Peyer's patch (tissue), 4 donors: ENCODE data around the gene IL22. TPM values are rescaled to one million over a fixed set of nuclear protein-coding genes. Genes with fewer than 3 reads are reported as not detected.
"Not testable (repeated sequence)": the region's sequence is repeated elsewhere in the genome, so short reads cannot be mapped to it uniquely, and the experiment has no call there.

ENCODE experiments used
- DNase-seq, 3 donors: peaks; one replicate each; pipeline ENCODE4 v3.0.0-alpha.2; 2017 to 2019
- H3K27ac ChIP-seq, 4 donors: fragments of 200-600 bp; sonication (generic); one replicate each; pipeline ENCODE4 v1.5.1; 2016 to 2019
- H3K27me3 ChIP-seq, 2 donors: fragments of 200-600 bp; sonication (generic); one replicate each; pipeline ENCODE4 v1.5.1; 2019
- H3K36me3 ChIP-seq, 3 donors: fragments of 200-600 bp; sonication (generic); one replicate each; pipeline ENCODE4 v1.5.1; 2016 to 2019
- H3K4me1 ChIP-seq, 4 donors: fragments of 200-600 bp; sonication (generic); one replicate each; pipeline ENCODE4 v1.5.1; 2016 to 2019
- H3K4me3 ChIP-seq, 4 donors: fragments of 200-600 bp; sonication (generic); 1 replicate in 3 of 4; 2 replicates in 1 of 4; pipeline ENCODE4 v1.5.1; 2016 to 2019; ENCODE audit warnings: mild to moderate bottlenecking in 1 of 4
- H3K9me3 ChIP-seq, 4 donors: fragments of 200-600 bp; sonication (generic); one replicate each; pipeline ENCODE4 v1.5.1; 2016 to 2019; ENCODE audit warnings: mild to moderate bottlenecking in 1 of 4
- POLR2A ChIP-seq, 2 donors: fragments of 450-650 bp; IDR thresholded peaks; one replicate each; pipeline ENCODE4 v1.5.1; 2017; ENCODE audit warnings: antibody characterized with exemption in 2 of 2, mild to moderate bottlenecking in 2 of 2, moderate library complexity in 2 of 2
- total RNA-seq, 4 donors: library from RNA; depleted of rRNA; stranded (reverse); fragments of >200 nt; gene quantifications; one replicate each; pipeline ENCODE4 v1.1.0, GENCODE V29; 2016
- TF ChIP-seq, protein P1 (sequence below), 6 experiments: fragments of 450-650 bp in 4 of 6; fragments of 200-600 bp in 2 of 6; sonication (generic) in 1 of 6; IDR thresholded peaks; one replicate each; pipeline ENCODE4 v1.5.1; 2017 to 2019; ENCODE audit warnings: antibody characterized with exemption in 6 of 6, mild to moderate bottlenecking in 3 of 6, moderate library complexity in 1 of 6

IL22 gene
- total RNA-seq, 4 donors from 2014 or later: not detected

DNA sequence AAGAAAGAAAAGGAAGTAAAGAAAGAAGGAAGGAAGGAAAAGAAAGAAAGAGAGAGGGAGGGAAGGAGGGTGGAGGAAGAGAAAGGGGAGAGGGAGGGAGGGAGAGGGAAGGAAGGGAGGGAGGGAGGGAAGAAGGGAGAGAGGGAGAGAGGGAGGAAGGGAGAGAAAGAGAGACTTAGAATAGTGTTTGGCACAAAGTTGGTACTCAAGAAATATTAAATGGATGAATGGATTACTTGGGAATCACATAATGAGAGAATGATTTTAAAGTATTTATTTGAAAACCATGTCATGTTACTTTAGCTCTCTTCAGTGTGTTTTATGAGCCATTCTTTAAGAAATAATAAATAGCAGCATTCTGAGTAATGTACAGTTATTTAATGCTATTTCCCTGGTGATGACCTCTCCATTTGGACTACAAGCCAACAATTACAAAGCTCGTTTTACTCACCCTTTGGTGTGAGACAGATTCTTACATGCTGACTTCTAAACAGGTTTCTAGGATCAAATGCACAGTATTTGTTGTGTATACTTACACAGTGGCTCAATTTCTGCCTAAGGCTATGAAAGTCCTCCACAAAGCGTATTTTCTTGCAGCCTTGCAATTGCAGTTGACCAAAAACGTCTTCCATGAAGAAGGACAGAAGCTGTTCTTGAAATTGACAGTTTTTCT is 28.7 kb downstream of the IL22 start:
- no peak for DNase-seq
- Histone ChIP-seq H3K4me1 (no peaks in the 10 kb centered on the region), H3K9me3 (no peaks in the 10 kb centered on the region), H3K27ac (no peak overlapping the region), H3K4me3 (no peak overlapping the region), H3K36me3 (no peaks in the 10 kb centered on the region), H3K27me3 (no peaks in the 10 kb centered on the region)
- no peak for TF ChIP-seq POLR2A (IDR thresholded peaks at IDR 0.05)

DNA sequence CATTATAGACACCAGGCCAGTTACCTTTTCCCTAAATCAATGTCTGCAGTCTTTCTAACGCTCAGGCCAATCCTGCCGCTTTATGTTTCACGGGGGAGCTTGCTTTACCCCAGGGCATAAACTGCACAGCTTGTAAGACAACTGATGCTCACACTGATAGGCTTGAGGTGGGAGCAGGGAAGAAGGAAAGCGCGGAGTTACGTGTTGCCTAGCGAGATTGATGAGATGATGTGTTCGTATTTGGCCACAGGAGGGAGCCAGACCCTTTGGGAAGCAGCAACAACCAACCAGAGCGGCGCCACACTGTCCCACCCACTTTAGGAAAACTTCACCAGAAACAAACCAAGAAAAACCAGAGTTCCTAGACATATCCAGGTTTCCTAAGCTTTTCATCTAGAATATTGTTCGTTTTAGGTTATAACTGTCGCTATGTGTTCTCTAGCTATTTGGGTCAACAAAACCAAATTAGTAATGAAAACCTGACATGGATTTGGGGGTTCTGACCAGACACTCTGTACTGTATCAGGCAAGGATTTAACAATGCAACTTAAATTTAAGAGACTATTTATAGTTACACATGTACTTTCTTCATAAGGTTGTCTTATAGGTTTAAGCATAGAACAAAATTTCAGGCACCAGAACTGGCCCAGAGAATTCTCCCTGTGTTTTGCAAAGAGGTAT is 30.2 kb downstream of the IL22 start:
- Histone ChIP-seq H3K27me3 (no peaks in the 10 kb centered on the region), H3K36me3 (no peaks in the 10 kb centered on the region), H3K27ac (no peak overlapping the region), H3K9me3 (no peaks in the 10 kb centered on the region), H3K4me1 (no peaks in the 10 kb centered on the region), H3K4me3 (no peak overlapping the region)
- peak; percentile 64 to 92 (median 78) for DNase-seq
- no peak for TF ChIP-seq POLR2A (IDR thresholded peaks at IDR 0.05)
- TF ChIP-seq, protein P1, sequence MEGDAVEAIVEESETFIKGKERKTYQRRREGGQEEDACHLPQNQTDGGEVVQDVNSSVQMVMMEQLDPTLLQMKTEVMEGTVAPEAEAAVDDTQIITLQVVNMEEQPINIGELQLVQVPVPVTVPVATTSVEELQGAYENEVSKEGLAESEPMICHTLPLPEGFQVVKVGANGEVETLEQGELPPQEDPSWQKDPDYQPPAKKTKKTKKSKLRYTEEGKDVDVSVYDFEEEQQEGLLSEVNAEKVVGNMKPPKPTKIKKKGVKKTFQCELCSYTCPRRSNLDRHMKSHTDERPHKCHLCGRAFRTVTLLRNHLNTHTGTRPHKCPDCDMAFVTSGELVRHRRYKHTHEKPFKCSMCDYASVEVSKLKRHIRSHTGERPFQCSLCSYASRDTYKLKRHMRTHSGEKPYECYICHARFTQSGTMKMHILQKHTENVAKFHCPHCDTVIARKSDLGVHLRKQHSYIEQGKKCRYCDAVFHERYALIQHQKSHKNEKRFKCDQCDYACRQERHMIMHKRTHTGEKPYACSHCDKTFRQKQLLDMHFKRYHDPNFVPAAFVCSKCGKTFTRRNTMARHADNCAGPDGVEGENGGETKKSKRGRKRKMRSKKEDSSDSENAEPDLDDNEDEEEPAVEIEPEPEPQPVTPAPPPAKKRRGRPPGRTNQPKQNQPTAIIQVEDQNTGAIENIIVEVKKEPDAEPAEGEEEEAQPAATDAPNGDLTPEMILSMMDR (IDR thresholded peaks at IDR 0.05): peak; percentile 37 to 87 (median 83)

DNA sequence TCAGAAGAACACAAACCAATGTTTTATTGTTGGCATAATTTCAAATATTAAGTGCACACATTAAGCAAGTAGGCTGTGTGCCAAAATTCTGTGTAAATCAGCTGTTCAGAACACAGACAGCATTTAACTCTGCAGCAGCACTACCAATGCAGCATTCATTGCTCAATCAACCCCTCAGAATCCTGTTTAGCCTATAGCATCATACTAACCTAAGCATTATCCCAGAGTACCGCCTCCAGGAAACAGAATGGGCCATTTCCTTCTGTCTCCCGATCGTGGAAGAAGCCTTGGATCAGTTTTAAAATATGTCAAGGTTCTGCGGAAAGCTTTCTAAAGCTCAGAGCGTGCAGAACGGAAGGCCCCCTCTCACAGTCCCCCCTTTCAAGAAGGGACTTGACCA is 31.1 kb downstream of the IL22 start:
- Histone ChIP-seq H3K4me1 (no peaks in the 10 kb centered on the region), H3K27ac (no peak overlapping the region), H3K9me3 (no peaks in the 10 kb centered on the region), H3K27me3 (no peaks in the 10 kb centered on the region), H3K36me3 (no peaks in the 10 kb centered on the region), H3K4me3 (no peak overlapping the region)
- TF ChIP-seq, protein P1 (IDR thresholded peaks at IDR 0.05): no peak
- no peak for TF ChIP-seq POLR2A (IDR thresholded peaks at IDR 0.05)
- no peak for DNase-seq

DNA sequence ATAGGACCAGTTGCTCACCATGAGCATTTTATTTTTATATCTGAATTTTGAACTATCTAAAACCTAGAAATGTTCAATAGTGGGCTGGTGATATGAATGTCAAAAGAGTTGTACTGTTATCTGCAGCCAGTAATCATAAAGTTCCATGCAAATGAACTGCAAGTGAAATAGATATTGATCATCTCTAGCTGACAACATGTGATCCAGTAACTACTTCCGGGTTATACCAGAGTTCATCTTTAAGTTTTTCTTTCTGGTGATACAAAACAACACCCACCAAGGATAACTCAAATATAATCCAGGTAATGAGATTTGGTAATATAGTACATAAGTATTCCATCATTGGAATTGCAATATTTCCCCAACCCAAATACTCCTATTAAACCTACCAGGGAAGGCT is 31.9 kb downstream of the IL22 start:
- DNase-seq: no peak
- no peak for TF ChIP-seq POLR2A (IDR thresholded peaks at IDR 0.05)
- TF ChIP-seq, protein P1 (IDR thresholded peaks at IDR 0.05): no peak
- Histone ChIP-seq H3K27ac (no peak overlapping the region), H3K4me1 (no peaks in the 10 kb centered on the region), H3K9me3 (no peaks in the 10 kb centered on the region), H3K27me3 (no peaks in the 10 kb centered on the region), H3K4me3 (no peak overlapping the region), H3K36me3 (no peaks in the 10 kb centered on the region)

DNA sequence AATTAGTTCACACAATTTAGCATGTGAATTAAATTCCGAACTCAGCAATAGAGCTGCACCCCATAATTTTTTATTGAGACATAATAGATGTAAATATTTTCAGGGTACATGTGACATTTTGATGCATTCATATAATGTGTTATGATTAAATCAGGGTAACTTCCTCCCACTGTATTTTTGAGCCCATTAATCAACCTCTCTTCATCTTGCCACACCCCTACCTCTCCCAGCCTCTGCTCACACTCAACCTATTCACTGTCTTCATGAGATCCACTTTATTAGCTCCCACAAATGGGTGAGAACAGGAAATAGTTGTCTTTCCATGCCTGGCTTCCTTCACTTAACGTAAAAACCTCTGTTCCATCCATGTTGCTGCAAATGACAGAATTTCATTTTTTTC is 42.5 kb downstream of the IL22 start:
- Histone ChIP-seq H3K4me3 (no peak overlapping the region), H3K36me3 (no peaks in the 10 kb centered on the region), H3K4me1 (no peaks in the 10 kb centered on the region), H3K27me3 (no peaks in the 10 kb centered on the region), H3K27ac (no peak overlapping the region), H3K9me3 (no peaks in the 10 kb centered on the region)
- DNase-seq: no peak
- TF ChIP-seq POLR2A (IDR thresholded peaks at IDR 0.05): no peak
- TF ChIP-seq, protein P1 (IDR thresholded peaks at IDR 0.05): no peak

DNA sequence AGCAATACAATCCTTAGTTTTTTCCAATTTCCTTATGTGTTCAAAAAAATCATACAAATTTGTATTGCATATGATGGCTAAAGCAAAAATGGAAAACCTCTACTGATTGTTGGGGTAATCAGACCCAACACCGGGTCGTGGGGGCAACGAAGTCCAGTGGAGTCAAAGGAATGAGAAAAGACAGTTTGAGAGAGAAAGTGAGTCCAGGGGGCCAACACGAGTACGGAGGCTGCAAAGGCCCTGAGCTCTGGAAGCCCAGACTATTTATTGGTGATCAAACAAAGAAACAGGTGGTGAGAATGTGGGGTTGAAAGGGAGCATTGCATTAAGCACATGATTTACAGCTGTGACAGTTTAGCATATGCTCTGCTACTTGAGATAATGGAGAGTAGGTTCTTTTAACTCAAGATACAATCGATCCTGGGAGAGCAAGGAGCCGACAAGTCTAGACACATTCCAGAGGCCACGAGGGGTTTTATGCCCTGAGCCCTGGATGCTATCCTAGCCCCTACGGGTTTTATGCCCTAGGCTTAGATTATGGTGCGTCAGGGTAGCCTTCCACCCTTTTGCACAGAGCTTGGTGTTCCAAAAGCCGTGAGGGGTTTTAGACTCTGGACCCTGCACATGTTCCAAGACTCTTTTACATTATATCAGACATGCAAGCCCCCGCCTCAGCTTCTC is 44.2 kb downstream of the IL22 start:
- not testable (repeated sequence) for H3K4me1 ChIP-seq, H3K4me3 ChIP-seq, H3K27me3 ChIP-seq, H3K9me3 ChIP-seq, H3K27ac ChIP-seq, H3K36me3 ChIP-seq, DNase-seq
